Measurements from ENCODE around the gene FYB1. TPM values are rescaled to one million over a fixed set of nuclear protein-coding genes. Genes with fewer than 3 reads are reported as not detected.

Gene FYB1
- total RNA-seq, 1 experiment from 2014 or later: 0.46 TPM

GRCh38 chr5:39225405-39226099 is 6.2 kb upstream of the FYB1 start:
- intact Hi-C loops (cut with micrococcal nuclease; ENCODE audit: unreplicated experiment) (no loop called here), in situ Hi-C loops (cut with HindIII; ENCODE audit: low pct_unique_long_range_greater_than_20kb, low sequenced_read_pairs) (no loop called here)
- ATAC-seq (no peak), DNase-seq (ENCODE audit: low read depth, low spot score) (no peak)
- BruUV-seq (replicated peaks): no TSS peak
- Histone ChIP-seq H3K36me3 (ENCODE audit: control insufficient read depth, insufficient read depth, low read length) (no peaks in the 10 kb centered on the region), H3K9me3 (ENCODE audit: control insufficient read depth, insufficient read depth, low read depth, low read length) (no peaks in the 10 kb centered on the region), H3K27ac (ENCODE audit: low read length) (no peak overlapping the region), H3K4me1 (ENCODE audit: control insufficient read depth, insufficient read depth, low read length) (no peaks in the 10 kb centered on the region), H3K27me3 (ENCODE audit: control insufficient read depth, insufficient read depth, low read length) (peaks cover 2% of the 10 kb centered on the region; the same call in 1 of the 2 replicates), H3K4me3 (ENCODE audit: low read depth in 2 of 2, low read length in 2 of 2) (no peak overlapping the region)
- POLR2A ChIA-PET: no interaction called here
- CTCF ChIA-PET: no interaction called here
- TF ChIP-seq, protein P1, sequence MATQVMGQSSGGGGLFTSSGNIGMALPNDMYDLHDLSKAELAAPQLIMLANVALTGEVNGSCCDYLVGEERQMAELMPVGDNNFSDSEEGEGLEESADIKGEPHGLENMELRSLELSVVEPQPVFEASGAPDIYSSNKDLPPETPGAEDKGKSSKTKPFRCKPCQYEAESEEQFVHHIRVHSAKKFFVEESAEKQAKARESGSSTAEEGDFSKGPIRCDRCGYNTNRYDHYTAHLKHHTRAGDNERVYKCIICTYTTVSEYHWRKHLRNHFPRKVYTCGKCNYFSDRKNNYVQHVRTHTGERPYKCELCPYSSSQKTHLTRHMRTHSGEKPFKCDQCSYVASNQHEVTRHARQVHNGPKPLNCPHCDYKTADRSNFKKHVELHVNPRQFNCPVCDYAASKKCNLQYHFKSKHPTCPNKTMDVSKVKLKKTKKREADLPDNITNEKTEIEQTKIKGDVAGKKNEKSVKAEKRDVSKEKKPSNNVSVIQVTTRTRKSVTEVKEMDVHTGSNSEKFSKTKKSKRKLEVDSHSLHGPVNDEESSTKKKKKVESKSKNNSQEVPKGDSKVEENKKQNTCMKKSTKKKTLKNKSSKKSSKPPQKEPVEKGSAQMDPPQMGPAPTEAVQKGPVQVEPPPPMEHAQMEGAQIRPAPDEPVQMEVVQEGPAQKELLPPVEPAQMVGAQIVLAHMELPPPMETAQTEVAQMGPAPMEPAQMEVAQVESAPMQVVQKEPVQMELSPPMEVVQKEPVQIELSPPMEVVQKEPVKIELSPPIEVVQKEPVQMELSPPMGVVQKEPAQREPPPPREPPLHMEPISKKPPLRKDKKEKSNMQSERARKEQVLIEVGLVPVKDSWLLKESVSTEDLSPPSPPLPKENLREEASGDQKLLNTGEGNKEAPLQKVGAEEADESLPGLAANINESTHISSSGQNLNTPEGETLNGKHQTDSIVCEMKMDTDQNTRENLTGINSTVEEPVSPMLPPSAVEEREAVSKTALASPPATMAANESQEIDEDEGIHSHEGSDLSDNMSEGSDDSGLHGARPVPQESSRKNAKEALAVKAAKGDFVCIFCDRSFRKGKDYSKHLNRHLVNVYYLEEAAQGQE (IDR thresholded peaks at IDR 0.05; ENCODE audit: insufficient read depth in 1 of 2, low read depth in 2 of 2, low read length in 1 of 2): no peak
- TF ChIP-seq, protein P2, sequence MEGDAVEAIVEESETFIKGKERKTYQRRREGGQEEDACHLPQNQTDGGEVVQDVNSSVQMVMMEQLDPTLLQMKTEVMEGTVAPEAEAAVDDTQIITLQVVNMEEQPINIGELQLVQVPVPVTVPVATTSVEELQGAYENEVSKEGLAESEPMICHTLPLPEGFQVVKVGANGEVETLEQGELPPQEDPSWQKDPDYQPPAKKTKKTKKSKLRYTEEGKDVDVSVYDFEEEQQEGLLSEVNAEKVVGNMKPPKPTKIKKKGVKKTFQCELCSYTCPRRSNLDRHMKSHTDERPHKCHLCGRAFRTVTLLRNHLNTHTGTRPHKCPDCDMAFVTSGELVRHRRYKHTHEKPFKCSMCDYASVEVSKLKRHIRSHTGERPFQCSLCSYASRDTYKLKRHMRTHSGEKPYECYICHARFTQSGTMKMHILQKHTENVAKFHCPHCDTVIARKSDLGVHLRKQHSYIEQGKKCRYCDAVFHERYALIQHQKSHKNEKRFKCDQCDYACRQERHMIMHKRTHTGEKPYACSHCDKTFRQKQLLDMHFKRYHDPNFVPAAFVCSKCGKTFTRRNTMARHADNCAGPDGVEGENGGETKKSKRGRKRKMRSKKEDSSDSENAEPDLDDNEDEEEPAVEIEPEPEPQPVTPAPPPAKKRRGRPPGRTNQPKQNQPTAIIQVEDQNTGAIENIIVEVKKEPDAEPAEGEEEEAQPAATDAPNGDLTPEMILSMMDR (IDR thresholded peaks at IDR 0.05): no peak
- TF ChIP-seq POLR2AphosphoS5 (IDR thresholded peaks at IDR 0.05; ENCODE audit: low read depth, low read length) (no peak), SIN3A (IDR thresholded peaks at IDR 0.05; ENCODE audit: borderline replicate concordance, insufficient read depth, low read depth, low read length) (no peak), TCF7L2 (IDR thresholded peaks at IDR 0.05; ENCODE audit: low read depth, low read length) (no peak)

- Histone ChIP-seq H3K27me3 (ENCODE audit: control insufficient read depth, insufficient read depth, low read length) (peaks cover 2% of the 10 kb centered on the region; the same call in 1 of the 2 replicates), H3K4me1 (ENCODE audit: control insufficient read depth, insufficient read depth, low read length) (no peaks in the 10 kb centered on the region), H3K27ac (ENCODE audit: low read length) (no peak overlapping the region), H3K9me3 (ENCODE audit: control insufficient read depth, insufficient read depth, low read depth, low read length) (no peaks in the 10 kb centered on the region), H3K4me3 (ENCODE audit: low read depth in 2 of 2, low read length in 2 of 2) (no peak overlapping the region), H3K36me3 (ENCODE audit: control insufficient read depth, insufficient read depth, low read length) (no peaks in the 10 kb centered on the region)
- ChIA-PET CTCF (no interaction called here), POLR2A (no interaction called here)
- DNase-seq (ENCODE audit: low read depth, low spot score) (no peak), ATAC-seq (no peak)
- intact Hi-C loops (cut with micrococcal nuclease; ENCODE audit: unreplicated experiment) (no loop called here), in situ Hi-C loops (cut with HindIII; ENCODE audit: low pct_unique_long_range_greater_than_20kb, low sequenced_read_pairs) (no loop called here)
- no TSS peak for BruUV-seq (replicated peaks)
- TF ChIP-seq POLR2AphosphoS5 (IDR thresholded peaks at IDR 0.05; ENCODE audit: low read depth, low read length): no peak
- TF ChIP-seq, protein P1 (IDR thresholded peaks at IDR 0.05; ENCODE audit: insufficient read depth in 1 of 2, low read depth in 2 of 2, low read length in 1 of 2): no peak
- TF ChIP-seq TCF7L2 (IDR thresholded peaks at IDR 0.05; ENCODE audit: low read depth, low read length): no peak
- TF ChIP-seq, protein P2 (IDR thresholded peaks at IDR 0.05): no peak
- TF ChIP-seq SIN3A (IDR thresholded peaks at IDR 0.05; ENCODE audit: borderline replicate concordance, insufficient read depth, low read depth, low read length): no peak
Measured at GRCh38 chr5:39224196-39224761, 4.9 kb upstream of the FYB1 start.

Measured in Panc1 (cell line).